DMS79 treated with DMSO at 0.1 percent for 48 hours (cell line): Measurements from ENCODE around the gene KIZ.

Source experiments
- DNase-seq: peaks from one replicate; lab custom pipeline; 2025; lab: John Stamatoyannopoulos, UW

The KIZ gene

GRCh38 chr20:21104921-21105320 lies 21.0 kb upstream of the KIZ start:
- DNase-seq, result no peak

- DNase-seq, result no peak
These were observed 20.3 kb upstream of the KIZ start for GRCh38 chr20:21105429-21106170.

- DNase-seq, result no peak
These were observed 19.5 kb upstream of the KIZ start, which contains the start of gene LINC00237 for GRCh38 chr20:21106171-21107017. LINC00237 (minus strand) TSS chr20:21106358.

- DNase-seq, result no peak
These were observed 16.7 kb upstream of the KIZ start for GRCh38 chr20:21109144-21109543.

- DNase-seq, result no peak
These were observed 15.1 kb upstream of the KIZ start for GRCh38 chr20:21110811-21111210.

- no peak for DNase-seq
These were observed 14.5 kb upstream of the KIZ start for GRCh38 chr20:21111416-21111815.

GRCh38 chr20:21113697-21114096 lies 12.2 kb upstream of the KIZ start:
- DNase-seq, result no peak

- no peak for DNase-seq
These were observed 11.3 kb upstream of the KIZ start for GRCh38 chr20:21114584-21114983.

- no peak for DNase-seq
These were observed 8.4 kb upstream of the KIZ start for GRCh38 chr20:21117521-21117920.

GRCh38 chr20:21118138-21118537 lies 7.7 kb upstream of the KIZ start:
- no peak for DNase-seq

GRCh38 chr20:21118782-21119181 lies 7.1 kb upstream of the KIZ start:
- no peak for DNase-seq

- no peak for DNase-seq
These were observed 1.7 kb upstream of the KIZ start for GRCh38 chr20:21124190-21124589.

- DNase-seq, result no peak
These were observed 622 bp upstream of the KIZ start for GRCh38 chr20:21125072-21125848.

GRCh38 chr20:21126581-21126870 lies 644 bp downstream of the KIZ start:
- no peak for DNase-seq

GRCh38 chr20:21127201-21127981 lies 1.5 kb downstream of the KIZ start:
- no peak for DNase-seq

GRCh38 chr20:21129861-21130260 lies 4.0 kb downstream of the KIZ start:
- DNase-seq, result no peak

- DNase-seq, result no peak
These were observed 7.5 kb downstream of the KIZ start for GRCh38 chr20:21133404-21133803.

- no peak for DNase-seq
These were observed 8.2 kb downstream of the KIZ start for GRCh38 chr20:21133917-21134622.

GRCh38 chr20:21134883-21135493 lies 9.1 kb downstream of the KIZ start:
- no peak for DNase-seq

GRCh38 chr20:21136015-21136732 lies 10.3 kb downstream of the KIZ start:
- DNase-seq, result no peak
